ENCODE results near the gene MECR.

The MECR gene

DNA sequence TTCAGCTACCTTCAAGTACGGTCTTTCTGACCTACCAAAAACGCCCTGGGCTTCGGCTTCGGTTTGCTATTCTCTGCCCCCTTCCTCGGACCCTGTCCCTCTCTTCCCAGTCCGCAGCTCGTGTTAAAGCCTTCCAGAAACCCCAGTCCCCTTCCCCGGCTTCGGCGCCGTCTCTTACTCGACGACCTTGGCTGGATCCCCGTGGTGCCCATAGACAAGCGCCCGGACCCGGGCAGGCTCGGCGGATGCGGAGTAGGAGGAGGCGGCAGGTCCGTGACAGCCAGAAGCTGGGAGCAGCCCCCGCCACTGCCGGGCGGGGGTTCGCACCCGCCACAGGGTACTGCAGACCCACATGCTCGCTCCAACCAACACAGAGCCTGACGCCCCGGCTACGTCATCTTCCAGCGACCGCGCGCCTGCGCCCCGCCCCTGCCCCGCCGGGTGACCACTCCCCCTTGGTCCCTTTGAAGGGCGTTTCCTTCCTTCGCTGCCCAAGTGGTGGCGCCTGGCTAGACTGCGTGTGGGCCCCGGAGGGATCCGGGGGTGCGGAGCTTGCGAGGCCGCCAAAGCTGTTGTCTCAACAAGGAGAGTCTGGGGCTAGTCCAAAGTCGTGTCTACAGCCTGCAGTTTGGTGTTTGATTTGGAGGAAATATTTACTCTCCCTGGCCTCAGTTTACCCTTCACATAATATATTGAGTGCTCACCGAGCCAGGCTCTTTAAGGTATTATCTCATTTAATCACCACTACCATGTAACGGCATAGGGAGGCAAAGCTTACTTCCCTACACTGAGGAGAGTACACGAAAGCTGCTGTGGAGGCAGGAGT, at the start of gene MECR:
Gene MECR (minus strand): TSS at position 382 of the 826 bp plus-strand sequence. CDS start 28 bp downstream, at position 354.
- H3K27ac ChIP-seq (ENCODE audit: low read depth, low read length), result peak within 1 kb of the TSS; percentile 81

DNA sequence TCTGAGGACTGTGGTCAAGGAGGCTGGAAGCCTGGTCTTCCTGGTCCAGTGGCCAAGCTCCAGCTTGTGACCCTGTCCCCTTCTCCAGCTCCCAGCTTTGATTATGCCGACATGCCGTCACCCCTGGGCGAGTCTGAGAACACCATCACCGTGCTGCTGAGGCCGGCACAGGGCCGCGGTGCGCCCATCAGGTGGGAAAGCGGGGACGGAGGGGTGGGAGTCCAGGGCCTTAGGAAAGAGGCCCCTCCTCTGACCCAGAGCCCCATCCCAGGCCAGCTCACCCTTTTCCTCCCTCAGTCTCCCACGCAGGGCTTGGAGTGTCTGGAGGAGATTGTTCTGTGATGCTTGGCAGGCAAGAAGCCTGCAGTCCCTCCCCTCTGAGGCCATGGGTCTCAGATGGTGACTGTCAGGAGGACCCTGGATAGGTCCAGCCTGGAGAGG, 49.2 kb upstream of the MECR start:
- Histone ChIP-seq H3K27me3 (ENCODE audit: control insufficient read depth in 1 of 2, insufficient read depth in 2 of 2, low read length in 2 of 2) (no peaks in the 10 kb centered on the region), H3K36me3 (ENCODE audit: insufficient read depth, low read length) (peaks cover 7% of the 10 kb centered on the region), H3K27ac (ENCODE audit: low read depth, low read length) (no peak overlapping the region), H3K4me1 (ENCODE audit: insufficient read depth, low read length) (no peaks in the 10 kb centered on the region), H3K4me3 (ENCODE audit: low read depth in 1 of 2, low read length in 2 of 2) (no peak overlapping the region), H3K9ac (ENCODE audit: low read length) (no peak overlapping the region), H3K9me3 (ENCODE audit: low read length) (no peaks in the 10 kb centered on the region)

More for the DNA sequence above, at the start of gene MECR:
- H3K9me3 ChIP-seq (ENCODE audit: low read length), result no peaks in the 10 kb centered on the region
- H3K36me3 ChIP-seq (ENCODE audit: insufficient read depth, low read length), result no peaks in the 10 kb centered on the region
- peaks cover 17% of the 10 kb centered on the region for H3K4me1 ChIP-seq (ENCODE audit: insufficient read depth, low read length)
- peak within 1 kb of the TSS; percentile 75 for H3K9ac ChIP-seq (ENCODE audit: low read length)
- peaks cover 4 to 6% of the 10 kb centered on the region in 2 donors for H3K27me3 ChIP-seq (ENCODE audit: control insufficient read depth in 1 of 2, insufficient read depth in 2 of 2, low read length in 2 of 2)
- H3K4me3 ChIP-seq (ENCODE audit: low read depth in 1 of 2, low read length in 2 of 2), result peak within 1 kb of the TSS; percentile 80 to 85

DNA sequence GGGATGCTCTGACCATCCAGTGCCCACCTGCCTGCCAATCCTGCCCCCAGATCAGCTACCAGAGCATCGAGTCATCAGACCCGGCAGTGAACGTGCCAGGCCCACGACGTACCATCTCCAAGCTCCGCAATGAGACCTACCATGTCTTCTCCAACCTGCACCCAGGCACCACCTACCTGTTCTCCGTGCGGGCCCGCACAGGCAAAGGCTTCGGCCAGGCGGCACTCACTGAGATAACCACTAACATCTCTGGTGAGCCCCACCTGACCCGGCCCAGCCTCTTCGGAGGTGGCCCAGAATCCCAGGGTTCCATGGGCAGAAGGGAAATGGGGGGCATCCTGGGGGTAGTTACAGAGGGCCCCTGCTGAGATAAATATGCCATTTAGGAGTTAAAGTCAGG, 48.7 kb upstream of the MECR start:
- Histone ChIP-seq H3K27ac (ENCODE audit: low read depth, low read length) (no peak overlapping the region), H3K27me3 (ENCODE audit: control insufficient read depth in 1 of 2, insufficient read depth in 2 of 2, low read length in 2 of 2) (no peaks in the 10 kb centered on the region), H3K9me3 (ENCODE audit: low read length) (no peaks in the 10 kb centered on the region), H3K4me1 (ENCODE audit: insufficient read depth, low read length) (no peaks in the 10 kb centered on the region), H3K9ac (ENCODE audit: low read length) (no peak overlapping the region), H3K4me3 (ENCODE audit: low read depth in 1 of 2, low read length in 2 of 2) (no peak overlapping the region), H3K36me3 (ENCODE audit: insufficient read depth, low read length) (peaks cover 7% of the 10 kb centered on the region)

- peaks cover 7% of the 10 kb centered on the region for H3K36me3 ChIP-seq (ENCODE audit: insufficient read depth, low read length)
- H3K9me3 ChIP-seq (ENCODE audit: low read length), result no peaks in the 10 kb centered on the region
- no peaks in the 10 kb centered on the region for H3K27me3 ChIP-seq (ENCODE audit: control insufficient read depth in 1 of 2, insufficient read depth in 2 of 2, low read length in 2 of 2)
- H3K9ac ChIP-seq (ENCODE audit: low read length), result no peak overlapping the region
- no peak overlapping the region for H3K27ac ChIP-seq (ENCODE audit: low read depth, low read length)
- H3K4me3 ChIP-seq (ENCODE audit: low read depth in 1 of 2, low read length in 2 of 2), result no peak overlapping the region
- no peaks in the 10 kb centered on the region for H3K4me1 ChIP-seq (ENCODE audit: insufficient read depth, low read length)
These were observed 47.4 kb upstream of the MECR start for GRCh38 chr1:29278124-29278523.

GRCh38 chr1:29275435-29275834, 44.7 kb upstream of the MECR start:
- no peak overlapping the region for H3K4me3 ChIP-seq (ENCODE audit: low read depth in 1 of 2, low read length in 2 of 2)
- peaks cover 13% of the 10 kb centered on the region for H3K4me1 ChIP-seq (ENCODE audit: insufficient read depth, low read length)
- H3K27ac ChIP-seq (ENCODE audit: low read depth, low read length), result no peak overlapping the region
- H3K27me3 ChIP-seq (ENCODE audit: control insufficient read depth in 1 of 2, insufficient read depth in 2 of 2, low read length in 2 of 2), result no peaks in the 10 kb centered on the region
- H3K9ac ChIP-seq (ENCODE audit: low read length), result no peak overlapping the region
- no peaks in the 10 kb centered on the region for H3K9me3 ChIP-seq (ENCODE audit: low read length)
- H3K36me3 ChIP-seq (ENCODE audit: insufficient read depth, low read length), result peaks cover 7% of the 10 kb centered on the region

- Histone ChIP-seq H3K4me1 (ENCODE audit: insufficient read depth, low read length) (peaks cover 13% of the 10 kb centered on the region), H3K27me3 (ENCODE audit: control insufficient read depth in 1 of 2, insufficient read depth in 2 of 2, low read length in 2 of 2) (no peaks in the 10 kb centered on the region), H3K36me3 (ENCODE audit: insufficient read depth, low read length) (no peaks in the 10 kb centered on the region), H3K9me3 (ENCODE audit: low read length) (no peaks in the 10 kb centered on the region), H3K4me3 (ENCODE audit: low read depth in 1 of 2, low read length in 2 of 2) (no peak overlapping the region), H3K9ac (ENCODE audit: low read length) (no peak overlapping the region), H3K27ac (ENCODE audit: low read depth, low read length) (no peak overlapping the region)
These were observed 41.6 kb upstream of the MECR start for GRCh38 chr1:29272147-29272907.

- H3K4me1 ChIP-seq (ENCODE audit: insufficient read depth, low read length), result peaks cover 13% of the 10 kb centered on the region
- H3K27me3 ChIP-seq (ENCODE audit: control insufficient read depth in 1 of 2, insufficient read depth in 2 of 2, low read length in 2 of 2), result peaks cover 0 to 4% of the 10 kb centered on the region in 2 donors
- H3K36me3 ChIP-seq (ENCODE audit: insufficient read depth, low read length), result no peaks in the 10 kb centered on the region
- H3K9me3 ChIP-seq (ENCODE audit: low read length), result no peaks in the 10 kb centered on the region
- H3K4me3 ChIP-seq (ENCODE audit: low read depth in 1 of 2, low read length in 2 of 2), result no peak overlapping the region
- H3K9ac ChIP-seq (ENCODE audit: low read length), result no peak overlapping the region
- H3K27ac ChIP-seq (ENCODE audit: low read depth, low read length), result no peak overlapping the region
These were observed 41.0 kb upstream of the MECR start for GRCh38 chr1:29271724-29272123.

DNA sequence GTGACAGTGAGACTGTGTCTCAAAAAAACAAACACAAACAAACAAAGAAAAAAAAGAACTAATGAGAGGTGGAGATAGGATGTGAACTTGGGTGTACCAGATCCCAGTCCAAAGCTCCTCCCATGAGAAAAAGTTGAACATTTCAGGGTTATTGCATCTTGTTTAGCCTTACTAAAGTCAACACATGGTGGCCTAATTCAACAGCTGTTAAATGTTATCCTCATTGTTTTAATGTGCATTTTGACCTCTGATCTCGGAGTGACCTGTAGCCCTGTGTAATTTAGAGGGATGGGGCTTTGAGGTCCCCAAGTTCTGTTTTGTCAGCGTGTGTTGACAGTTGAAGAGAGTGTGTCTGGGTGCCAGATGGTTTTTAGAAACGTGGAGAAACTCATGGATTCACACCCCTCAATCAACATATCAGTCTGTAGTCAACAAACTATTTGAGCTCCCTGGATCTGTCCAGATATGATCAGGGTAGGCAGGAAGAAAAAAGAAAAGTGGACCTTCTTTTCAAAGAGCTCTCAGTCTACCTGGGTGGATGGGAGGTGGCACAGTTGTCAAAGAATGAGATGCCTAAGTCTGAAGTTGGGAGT, 40.3 kb upstream of the MECR start:
- no peaks in the 10 kb centered on the region for H3K36me3 ChIP-seq (ENCODE audit: insufficient read depth, low read length)
- peaks cover 0 to 4% of the 10 kb centered on the region in 2 donors for H3K27me3 ChIP-seq (ENCODE audit: control insufficient read depth in 1 of 2, insufficient read depth in 2 of 2, low read length in 2 of 2)
- no peak overlapping the region for H3K27ac ChIP-seq (ENCODE audit: low read depth, low read length)
- no peaks in the 10 kb centered on the region for H3K9me3 ChIP-seq (ENCODE audit: low read length)
- no peak overlapping the region for H3K4me3 ChIP-seq (ENCODE audit: low read depth in 1 of 2, low read length in 2 of 2)
- peaks cover 13% of the 10 kb centered on the region for H3K4me1 ChIP-seq (ENCODE audit: insufficient read depth, low read length)
- H3K9ac ChIP-seq (ENCODE audit: low read length), result no peak overlapping the region

DNA sequence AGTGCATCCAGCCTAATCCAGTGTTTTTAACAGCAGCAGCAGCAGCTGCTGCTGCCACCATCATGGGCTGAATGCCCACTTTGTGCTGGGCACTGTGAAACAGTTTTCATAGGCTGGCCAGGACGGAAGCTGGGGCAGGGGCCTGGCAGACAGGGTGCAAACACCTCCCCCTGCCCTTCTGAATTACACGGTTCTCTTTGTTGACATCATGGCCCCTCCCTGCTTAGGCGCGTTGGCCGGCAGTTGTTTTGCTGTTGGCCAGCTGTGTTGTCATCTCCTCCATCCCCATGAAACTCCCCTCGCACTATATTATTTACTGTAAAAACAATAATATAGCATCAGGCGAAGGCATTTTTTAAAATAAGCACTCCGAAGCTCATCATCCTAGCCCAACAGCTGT, 38.6 kb upstream of the MECR start:
- H3K4me3 ChIP-seq (ENCODE audit: low read depth in 1 of 2, low read length in 2 of 2), result no peak overlapping the region
- H3K9ac ChIP-seq (ENCODE audit: low read length), result no peak overlapping the region
- peaks cover 0 to 4% of the 10 kb centered on the region in 2 donors for H3K27me3 ChIP-seq (ENCODE audit: control insufficient read depth in 1 of 2, insufficient read depth in 2 of 2, low read length in 2 of 2)
- no peaks in the 10 kb centered on the region for H3K9me3 ChIP-seq (ENCODE audit: low read length)
- peaks cover 13% of the 10 kb centered on the region for H3K4me1 ChIP-seq (ENCODE audit: insufficient read depth, low read length)
- H3K36me3 ChIP-seq (ENCODE audit: insufficient read depth, low read length), result no peaks in the 10 kb centered on the region
- no peak overlapping the region for H3K27ac ChIP-seq (ENCODE audit: low read depth, low read length)

GRCh38 chr1:29267321-29268070, 36.8 kb upstream of the MECR start:
- Histone ChIP-seq H3K27me3 (ENCODE audit: control insufficient read depth in 1 of 2, insufficient read depth in 2 of 2, low read length in 2 of 2) (peaks cover 0 to 4% of the 10 kb centered on the region in 2 donors), H3K36me3 (ENCODE audit: insufficient read depth, low read length) (no peaks in the 10 kb centered on the region), H3K27ac (ENCODE audit: low read depth, low read length) (no peak overlapping the region), H3K4me3 (ENCODE audit: low read depth in 1 of 2, low read length in 2 of 2) (no peak overlapping the region), H3K9me3 (ENCODE audit: low read length) (no peaks in the 10 kb centered on the region), H3K4me1 (ENCODE audit: insufficient read depth, low read length) (peaks cover 13% of the 10 kb centered on the region), H3K9ac (ENCODE audit: low read length) (no peak overlapping the region)

- no peak overlapping the region for H3K9ac ChIP-seq (ENCODE audit: low read length)
- H3K27me3 ChIP-seq (ENCODE audit: control insufficient read depth in 1 of 2, insufficient read depth in 2 of 2, low read length in 2 of 2), result peaks cover 0 to 4% of the 10 kb centered on the region in 2 donors
- no peak overlapping the region for H3K4me3 ChIP-seq (ENCODE audit: low read depth in 1 of 2, low read length in 2 of 2)
These were observed 36.2 kb upstream of the MECR start for GRCh38 chr1:29266912-29267311.

More at GRCh38 chr1:29266912-29267311, 36.2 kb upstream of the MECR start:
- Histone ChIP-seq H3K9me3 (ENCODE audit: low read length) (no peaks in the 10 kb centered on the region), H3K4me1 (ENCODE audit: insufficient read depth, low read length) (peaks cover 13% of the 10 kb centered on the region), H3K27ac (ENCODE audit: low read depth, low read length) (no peak overlapping the region), H3K36me3 (ENCODE audit: insufficient read depth, low read length) (no peaks in the 10 kb centered on the region)
